Inflammatory macrophage treated with lipopolysaccharide for 4 hours (primary cell): ENCODE results near the gene RNF212B.
A peak's percentile ranks its signal among the peaks of the same experiment; 100 is the strongest.

ENCODE experiments used
- DNase-seq: peaks from one replicate; pipeline ENCODE4 v3.0.0-alpha.2; 2020

The RNF212B gene

GRCh38 chr14:23321572-23322547 is 84.1 kb downstream of the RNF212B start:
- DNase-seq = peak; percentile 22
